Natural killer cell (primary cell): ENCODE measurements around the gene MOB3C. TPM values are rescaled to one million over a fixed set of nuclear protein-coding genes. Genes with fewer than 3 reads are reported as not detected.

Source experiments
- ATAC-seq, 3 donors: fragments of 150-1000 bp in 2 of 3; fragments of 200-7000 bp in 1 of 3; cut with Tn5 transposase; 1 replicate in 1 of 3; 2 replicates in 2 of 3; pipeline ENCODE4 v1.10.0; 2021; ENCODE audit warnings: mild to moderate bottlenecking in 2 of 3, moderate library complexity in 2 of 3
- DNase-seq, 2 donors: peaks; one replicate each; pipeline versions ENCODE4 v3.0.0 to v3.0.0-alpha.2; 2013 to 2021; ENCODE audit warnings: mixed read lengths in 1 of 2
- H3K27ac ChIP-seq: one replicate; pipeline ENCODE4 v1.5.1; 2013; ENCODE audit warnings: mild to moderate bottlenecking, low read length
- H3K27me3 ChIP-seq: one replicate; pipeline ENCODE4 v1.6.1; 2013; ENCODE audit warnings: low read length; ENCODE audit not compliant: control insufficient read depth, insufficient read depth
- H3K36me3 ChIP-seq: one replicate; pipeline ENCODE4 v1.6.1; 2013; ENCODE audit warnings: low read length; ENCODE audit not compliant: control insufficient read depth, insufficient read depth
- H3K4me1 ChIP-seq: one replicate; pipeline ENCODE4 v1.6.1; 2013; ENCODE audit warnings: low read length; ENCODE audit not compliant: control insufficient read depth, insufficient read depth
- H3K4me3 ChIP-seq: one replicate; pipeline ENCODE4 v1.5.1; 2013; ENCODE audit warnings: low read length
- H3K9me3 ChIP-seq: one replicate; pipeline ENCODE4 v1.6.1; 2013; ENCODE audit warnings: low read length; ENCODE audit not compliant: control insufficient read depth, insufficient read depth
- H3K27ac Mint-ChIP-seq, 2 donors: one replicate each; pipeline ENCODE4 v1.8.0; 2022; ENCODE audit warnings: mild to moderate bottlenecking in 2 of 2, mixed read lengths in 2 of 2, moderate library complexity in 1 of 2
- H3K27me3 Mint-ChIP-seq, 2 donors: one replicate each; pipeline ENCODE4 v1.8.0; 2022; ENCODE audit warnings: low read depth in 2 of 2, mixed read lengths in 2 of 2
- H3K36me3 Mint-ChIP-seq: one replicate; pipeline ENCODE4 v1.8.0; 2022; ENCODE audit warnings: mixed read lengths
- H3K4me1 Mint-ChIP-seq, 2 donors: one replicate each; pipeline ENCODE4 v1.8.0; 2022; ENCODE audit warnings: mixed read lengths in 2 of 2
- H3K4me3 Mint-ChIP-seq: one replicate; pipeline ENCODE4 v1.8.0; 2022; ENCODE audit warnings: mild to moderate bottlenecking, moderate library complexity, mixed read lengths
- H3K9me3 Mint-ChIP-seq, 2 donors: one replicate each; pipeline ENCODE4 v1.8.0; 2022; ENCODE audit warnings: mixed read lengths in 2 of 2
- WGBS: methylation state at CpG from one replicate; pipeline ENCODE4 v1.1.7; 2013; ENCODE audit warnings: missing lambda C conversion rate; ENCODE audit not compliant: insufficient coverage; 5-methylcytosine and 5-hydroxymethylcytosine counted together
- intact Hi-C: fragments of 100-400 bp; cut with micrococcal nuclease; formaldehyde crosslinking; loops from one replicate; pipeline ENCODE4 v1.14.2; 2022
- total RNA-seq, 4 donors: library from RNA; stranded (reverse); fragments of 120-200 nt in 1 of 4; gene quantifications; one replicate each; pipeline versions ENCODE4 v1.2.3 to v1.2.4, GENCODE V29; 2013 to 2022
- TF ChIP-seq, protein P1 (sequence below): fragments of 200-600 bp; IDR thresholded peaks from one replicate; pipeline ENCODE4 v1.8.0; 2022; ENCODE audit warnings: antibody characterized with exemption

The MOB3C gene
- total RNA-seq, 3 donors from 2014 or later (not counting 1 experiment from before 2014, with no cell fraction given): 16.7 to 25.1 (median 19.2) TPM

- Mint-ChIP-seq H3K9me3 (no peaks in the 10 kb centered on the region), H3K27me3 (no peaks in the 10 kb centered on the region), H3K4me1 (peaks cover 52 to 60% of the 10 kb centered on the region in 2 donors), H3K4me3 (peak overlapping the region; percentile 68), H3K27ac (peak overlapping the region in 1 of 2 donors; percentile 14), H3K36me3 (no peaks in the 10 kb centered on the region)
- Histone ChIP-seq H3K36me3 (peaks cover 25% of the 10 kb centered on the region), H3K27me3 (no peaks in the 10 kb centered on the region), H3K27ac (no peak overlapping the region), H3K4me3 (no peak overlapping the region), H3K4me1 (peaks cover 29% of the 10 kb centered on the region), H3K9me3 (no peaks in the 10 kb centered on the region)
- intact Hi-C loops: no loop called here
- ATAC-seq (no peak), DNase-seq (no peak)
- TF ChIP-seq, protein P1, sequence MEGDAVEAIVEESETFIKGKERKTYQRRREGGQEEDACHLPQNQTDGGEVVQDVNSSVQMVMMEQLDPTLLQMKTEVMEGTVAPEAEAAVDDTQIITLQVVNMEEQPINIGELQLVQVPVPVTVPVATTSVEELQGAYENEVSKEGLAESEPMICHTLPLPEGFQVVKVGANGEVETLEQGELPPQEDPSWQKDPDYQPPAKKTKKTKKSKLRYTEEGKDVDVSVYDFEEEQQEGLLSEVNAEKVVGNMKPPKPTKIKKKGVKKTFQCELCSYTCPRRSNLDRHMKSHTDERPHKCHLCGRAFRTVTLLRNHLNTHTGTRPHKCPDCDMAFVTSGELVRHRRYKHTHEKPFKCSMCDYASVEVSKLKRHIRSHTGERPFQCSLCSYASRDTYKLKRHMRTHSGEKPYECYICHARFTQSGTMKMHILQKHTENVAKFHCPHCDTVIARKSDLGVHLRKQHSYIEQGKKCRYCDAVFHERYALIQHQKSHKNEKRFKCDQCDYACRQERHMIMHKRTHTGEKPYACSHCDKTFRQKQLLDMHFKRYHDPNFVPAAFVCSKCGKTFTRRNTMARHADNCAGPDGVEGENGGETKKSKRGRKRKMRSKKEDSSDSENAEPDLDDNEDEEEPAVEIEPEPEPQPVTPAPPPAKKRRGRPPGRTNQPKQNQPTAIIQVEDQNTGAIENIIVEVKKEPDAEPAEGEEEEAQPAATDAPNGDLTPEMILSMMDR: no peak
- 95% methylated on average over 1 of the region's 2 CpGs for WGBS
Observed at GRCh38 chr1:46606255-46606965, 10.2 kb downstream of the MOB3C start.

GRCh38 chr1:46605232-46605631 lies 11.4 kb downstream of the MOB3C start:
- Histone ChIP-seq H3K4me1 (peaks cover 27% of the 10 kb centered on the region), H3K27me3 (no peaks in the 10 kb centered on the region), H3K9me3 (no peaks in the 10 kb centered on the region), H3K4me3 (no peak overlapping the region), H3K27ac (no peak overlapping the region), H3K36me3 (peaks cover 19% of the 10 kb centered on the region)
- intact Hi-C loops: loop anchor here (2.0 kb wide), 1 partner anchor 114 kb away; the partner anchor contains the start of gene EFCAB14
- Mint-ChIP-seq H3K4me1 (peaks cover 45 to 55% of the 10 kb centered on the region in 2 donors), H3K27ac (peak overlapping the region; percentile 89 to 90), H3K9me3 (no peaks in the 10 kb centered on the region), H3K36me3 (no peaks in the 10 kb centered on the region), H3K4me3 (peak overlapping the region; percentile 95), H3K27me3 (no peaks in the 10 kb centered on the region)
- ATAC-seq: no peak
- 5% methylated on average over 2 of the region's 2 CpGs for WGBS
- peak in 1 of 2 donors; percentile 62 for DNase-seq
- TF ChIP-seq, protein P1: no peak

DNA sequence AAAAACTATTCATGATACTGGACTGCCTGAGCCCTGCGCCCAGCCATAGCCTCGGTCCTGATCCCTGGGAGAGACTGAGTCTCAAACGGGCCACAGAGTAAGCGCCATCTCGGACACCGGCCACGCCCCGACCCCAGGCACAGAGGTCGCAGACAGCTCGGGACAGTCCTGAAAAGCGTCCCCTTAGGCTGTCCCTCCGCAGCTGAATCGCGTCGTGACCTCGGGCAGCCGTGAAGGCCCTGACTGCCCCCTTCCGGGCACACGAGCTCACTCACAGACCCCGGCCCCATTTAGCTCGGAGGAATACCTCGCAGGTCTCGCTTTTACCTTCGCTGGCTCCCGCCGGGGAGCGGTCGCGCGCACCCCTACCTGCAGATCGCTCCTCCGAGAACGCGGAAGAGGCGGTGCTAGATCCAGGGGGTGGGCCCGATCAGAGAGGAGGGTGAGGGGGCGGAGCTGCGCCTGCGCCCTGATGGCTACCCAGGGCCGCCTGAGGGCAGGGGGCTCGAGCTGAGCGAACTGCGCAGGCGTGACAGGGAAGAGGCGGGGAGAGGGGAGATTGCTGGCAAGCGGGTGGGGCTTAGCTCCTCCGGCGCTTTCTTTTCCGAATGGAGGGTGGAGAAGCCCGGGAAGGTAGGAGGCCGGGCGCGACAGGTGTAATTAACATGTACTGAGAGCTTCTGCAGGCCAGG lies 12.6 kb downstream of the MOB3C start, which contains the start of gene MKNK1:
TSS of gene MKNK1 (minus strand) at position 411 of the 692 bp plus-strand sequence. CDS start 20,941 bp downstream, outside the sequence.
- H3K4me3 Mint-ChIP-seq: peak within 1 kb of the TSS; percentile 95
- H3K27ac ChIP-seq: peak within 1 kb of the TSS; percentile 58
- H3K4me1 Mint-ChIP-seq: peaks cover 55 to 58% of the 10 kb centered on the region in 2 donors
- peaks cover 27% of the 10 kb centered on the region for H3K4me1 ChIP-seq
- peak within 1 kb of the TSS; percentile 79 for H3K4me3 ChIP-seq
- no peaks in the 10 kb centered on the region for H3K9me3 Mint-ChIP-seq
- H3K27me3 ChIP-seq: no peaks in the 10 kb centered on the region
- H3K36me3 ChIP-seq: peaks cover 13% of the 10 kb centered on the region
- TF ChIP-seq, protein P1: no peak
- H3K36me3 Mint-ChIP-seq: no peaks in the 10 kb centered on the region
- intact Hi-C loops: loop anchor here (1.0 to 2.0 kb wide), 2 partner anchors 12 to 115 kb away; partner anchors contain the start of genes EFCAB14 and MOB3C
- H3K27ac Mint-ChIP-seq: peak within 1 kb of the TSS; percentile 89 to 90
- peak; percentile 98 to 100 for DNase-seq
- no peaks in the 10 kb centered on the region for H3K9me3 ChIP-seq
- peak; percentile 97 to 99 (median 98) for ATAC-seq
- H3K27me3 Mint-ChIP-seq: no peaks in the 10 kb centered on the region
- whole genome bisulfite sequencing: under 1% methylated on average over 53 of the region's 53 CpGs
